HEK293 (cell line): ENCODE results near the gene CDK10.

Experiments used
- CTCF ChIP-seq: fragments of 450-650 bp; formaldehyde crosslinking; IDR thresholded peaks from 2 replicates; pipeline ENCODE4 v1.5.1; 2016; ENCODE audit warnings: missing biosample characterization, missing genetic modification characterization
- HOXA7 ChIP-seq: sonication (generic); formaldehyde crosslinking; IDR thresholded peaks from 2 replicates; pipeline ENCODE4 v1.8.1; 2022; ENCODE audit warnings: missing genetic modification reagents, borderline replicate concordance
- KLF1 ChIP-seq: fragments of 450-650 bp; formaldehyde crosslinking; IDR thresholded peaks from 2 replicates; pipeline ENCODE4 v1.5.1; 2016; ENCODE audit warnings: missing biosample characterization, missing genetic modification characterization
- MEIS1 ChIP-seq: sonication (generic); formaldehyde crosslinking; IDR thresholded peaks from 2 replicates; pipeline ENCODE4 v1.8.1; 2022; ENCODE audit warnings: missing genetic modification reagents, mild to moderate bottlenecking, borderline replicate concordance
- MYNN ChIP-seq: fragments of 450-650 bp; formaldehyde crosslinking; IDR thresholded peaks from 2 replicates; pipeline ENCODE4 v1.5.1; 2016; ENCODE audit warnings: missing biosample characterization, missing genetic modification characterization, borderline replicate concordance
- RBAK ChIP-seq: fragments of 450-650 bp; formaldehyde crosslinking; IDR thresholded peaks from 2 replicates; pipeline ENCODE4 v1.5.1; 2016; ENCODE audit warnings: missing biosample characterization, missing genetic modification characterization
- ZBTB48 ChIP-seq: fragments of 450-650 bp; formaldehyde crosslinking; IDR thresholded peaks from 2 replicates; pipeline ENCODE4 v1.5.1; 2016; ENCODE audit warnings: missing biosample characterization, missing genetic modification characterization
- ZFP37 ChIP-seq: fragments of 450-650 bp; formaldehyde crosslinking; IDR thresholded peaks from 2 replicates; pipeline ENCODE4 v1.5.1; 2016; ENCODE audit warnings: missing biosample characterization, missing genetic modification characterization
- ZNF112 ChIP-seq: fragments of 450-650 bp; formaldehyde crosslinking; IDR thresholded peaks from 2 replicates; pipeline ENCODE4 v1.5.0; 2017; ENCODE audit warnings: missing biosample characterization, missing genetic modification characterization
- ZNF138 ChIP-seq: fragments of 450-650 bp; formaldehyde crosslinking; IDR thresholded peaks from 2 replicates; pipeline ENCODE4 v1.5.1; 2016; ENCODE audit warnings: missing biosample characterization, missing genetic modification characterization, borderline replicate concordance
- ZNF544 ChIP-seq: fragments of 450-650 bp; formaldehyde crosslinking; IDR thresholded peaks from 2 replicates; pipeline ENCODE4 v1.5.0; 2017; ENCODE audit warnings: missing biosample characterization, missing genetic modification characterization
- ZNF670 ChIP-seq: fragments of 450-650 bp; formaldehyde crosslinking; IDR thresholded peaks from 2 replicates; pipeline ENCODE4 v1.5.1; 2016; ENCODE audit warnings: missing biosample characterization, missing genetic modification characterization, low read depth

DNA sequence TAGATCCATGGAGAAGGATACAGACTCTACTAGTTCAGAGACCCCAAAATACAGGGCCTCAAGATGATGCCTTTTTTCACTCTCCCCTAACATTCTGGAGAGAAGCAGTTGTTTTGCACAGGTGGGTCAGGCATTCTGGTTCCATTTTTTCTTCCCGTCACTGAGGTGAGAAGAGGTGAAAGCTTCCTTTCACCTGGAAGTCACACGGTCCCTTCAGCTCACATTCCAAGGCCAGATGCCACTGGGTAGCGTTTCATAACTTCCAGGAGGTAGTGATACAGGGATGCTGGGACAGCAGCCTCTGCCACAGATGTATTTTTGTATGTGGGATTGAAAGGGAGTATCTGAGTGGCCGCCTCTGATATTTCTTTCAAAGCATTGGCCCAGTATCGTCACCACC, 1.9 kb downstream of the CDK10 start:
- TF ChIP-seq ZNF544 (tag by site-specific recombination): no peak
- TF ChIP-seq HOXA7 (CRISPR knock-in tag): no peak
- TF ChIP-seq CTCF (tag by site-specific recombination): no peak
- TF ChIP-seq ZNF138: no peak
- no peak for TF ChIP-seq ZFP37 (tag by site-specific recombination)
- no peak for TF ChIP-seq KLF1 (tag by site-specific recombination)
- no peak for TF ChIP-seq MEIS1 (CRISPR knock-in tag)
- no peak for TF ChIP-seq ZNF112
- no peak for TF ChIP-seq RBAK (tag by site-specific recombination)
- TF ChIP-seq ZBTB48: no peak
- TF ChIP-seq ZNF670: no peak
- TF ChIP-seq MYNN (tag by site-specific recombination): no peak
